ENCODE measurements around the gene NRROS.

NRROS gene

DNA sequence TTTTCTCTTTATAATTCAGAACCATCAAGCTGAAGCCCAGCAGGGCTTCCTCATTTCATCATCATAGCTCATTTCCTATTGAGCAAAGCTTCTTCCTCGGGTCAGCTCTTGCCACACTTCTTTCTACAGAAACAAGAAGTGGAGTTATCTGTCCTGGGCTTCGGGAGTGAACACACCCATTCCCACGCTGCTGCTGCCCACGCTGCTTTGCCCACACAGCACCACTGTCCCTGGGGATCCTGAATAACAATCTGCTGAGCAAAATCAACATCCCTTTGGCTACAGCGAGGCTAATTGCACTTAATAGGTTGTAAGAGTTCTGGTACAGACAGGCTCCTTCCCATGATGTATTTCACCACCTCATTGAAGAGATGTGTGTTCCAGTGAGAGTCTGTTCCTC is 48.9 kb downstream of the NRROS start:
- no peak for DNase-seq

DNA sequence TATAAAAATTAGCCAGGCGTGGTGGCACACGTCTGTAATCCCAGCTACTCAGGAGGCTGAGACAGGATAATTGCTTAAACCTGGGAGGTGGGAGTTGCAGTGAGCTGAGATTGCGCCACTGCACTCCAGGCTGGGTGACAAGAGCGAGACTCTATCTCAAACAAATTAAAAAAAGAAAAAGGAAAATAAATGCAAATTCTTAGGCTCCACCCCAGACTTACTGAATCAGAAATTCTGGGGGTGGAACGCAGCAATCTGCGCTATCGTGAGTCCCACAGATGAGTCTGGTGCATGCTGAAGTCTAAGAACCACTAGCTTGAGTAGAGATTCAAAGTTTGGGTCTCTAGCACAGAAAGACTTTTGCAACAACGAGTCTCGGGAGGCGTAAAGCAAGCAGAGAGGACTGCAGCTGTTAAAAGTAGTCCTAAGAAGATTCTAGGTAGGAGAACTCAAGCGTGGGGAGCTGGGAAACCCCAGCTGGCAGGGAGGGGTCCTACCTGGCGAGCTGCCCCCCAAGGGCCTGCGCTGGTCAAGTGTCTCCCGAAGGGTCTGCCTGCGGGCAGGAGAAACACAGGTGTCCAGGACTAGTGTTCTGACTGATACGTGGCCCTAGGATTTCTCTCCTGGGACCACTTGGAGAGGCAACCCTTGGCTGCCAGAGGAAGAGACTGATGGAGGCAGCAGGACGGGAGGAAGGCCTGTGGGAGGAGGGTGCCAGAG is 50.6 kb downstream of the NRROS start:
- no peak for DNase-seq

DNA sequence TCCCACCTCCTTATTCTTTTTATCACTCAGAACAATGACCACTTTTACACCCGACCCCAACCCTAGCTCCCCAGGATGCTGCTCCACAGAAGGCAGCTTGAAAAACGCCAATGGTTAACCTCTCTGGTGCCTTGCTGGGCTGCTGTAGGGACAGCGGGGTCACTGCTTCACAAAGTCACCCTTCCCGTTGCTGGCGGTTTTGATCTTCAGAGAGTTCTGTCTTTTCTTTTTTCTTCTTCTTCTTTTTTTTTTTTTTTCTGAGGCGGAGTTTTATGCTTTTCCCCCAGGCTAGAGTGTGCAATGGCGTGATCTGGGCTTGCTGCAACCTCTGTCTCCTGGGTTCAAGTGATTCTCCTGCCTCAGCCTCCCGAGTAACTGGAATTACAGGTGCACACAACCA is 51.9 kb downstream of the NRROS start:
- DNase-seq: no peak

DNA sequence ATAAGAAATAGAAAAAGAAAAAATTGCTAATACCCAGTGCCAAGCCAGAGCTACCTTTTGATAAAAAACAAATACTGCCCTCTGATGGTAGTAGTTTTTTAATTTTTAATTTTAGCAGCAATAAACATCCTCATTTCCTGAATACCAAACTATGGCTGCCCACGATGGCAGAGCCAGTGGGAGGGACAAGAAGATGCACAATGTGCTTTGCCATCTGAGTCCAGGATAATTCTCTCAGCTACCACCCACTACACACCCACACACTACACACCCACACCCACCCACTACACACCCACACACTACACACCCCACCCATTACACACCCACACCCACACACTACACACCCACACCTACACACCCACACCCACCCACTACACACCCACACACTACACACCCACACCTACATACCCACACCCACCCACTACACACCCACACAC is 54.7 kb downstream of the NRROS start:
- DNase-seq: no peak

DNA sequence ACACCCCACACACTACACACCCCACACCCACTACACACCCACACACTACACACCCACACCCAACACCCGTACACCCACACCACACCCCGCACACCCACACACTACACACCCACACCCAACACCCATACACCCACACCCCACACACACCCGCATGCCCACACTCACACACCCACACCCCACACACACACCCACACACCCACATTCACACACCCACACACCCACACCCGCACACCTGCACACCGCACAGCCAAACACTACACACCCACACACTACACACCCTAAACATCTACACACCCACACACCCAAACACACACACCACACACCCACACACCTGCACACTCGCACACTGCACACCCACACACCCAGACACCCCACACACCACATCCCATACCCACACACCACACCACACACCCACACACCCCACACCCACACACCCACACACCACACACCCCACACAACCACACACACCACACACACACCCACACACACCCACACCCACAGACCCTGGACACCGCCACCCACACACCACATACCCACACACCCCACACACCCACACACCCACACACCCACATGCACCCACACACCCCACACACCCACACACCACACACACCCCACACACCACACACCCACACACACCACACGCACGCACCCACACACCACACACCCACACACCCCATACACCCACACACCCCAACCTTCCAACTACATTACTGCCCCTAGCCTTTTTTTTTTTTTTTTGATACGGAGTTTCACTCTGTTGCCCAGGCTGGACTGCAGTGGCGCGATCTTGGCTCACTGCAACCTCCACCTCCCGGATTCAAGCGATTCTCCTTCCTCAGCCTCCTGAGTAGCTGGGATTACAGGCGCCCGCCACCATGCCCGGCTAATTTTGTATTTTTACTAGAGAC is 55.7 kb downstream of the NRROS start:
- DNase-seq: no peak

DNA sequence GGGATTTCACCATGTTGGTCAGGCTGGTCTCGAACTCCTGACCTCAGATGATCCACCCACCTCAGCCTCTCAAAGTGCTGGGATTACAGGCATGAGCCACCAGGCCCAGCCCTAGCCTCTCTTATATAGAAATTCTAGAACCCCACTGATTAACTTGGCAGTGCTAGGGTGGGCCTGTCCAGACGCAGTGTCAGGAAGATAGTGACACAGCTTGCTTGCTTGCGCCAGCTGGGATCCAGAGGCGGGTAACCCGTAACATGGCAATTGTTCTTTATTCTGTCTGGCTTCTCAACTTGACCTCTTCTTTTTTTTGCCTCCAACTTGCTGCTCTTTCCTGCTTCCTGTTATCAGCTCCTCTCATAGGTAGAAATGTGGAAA is 56.3 kb downstream of the NRROS start:
- DNase-seq: no peak

DNA sequence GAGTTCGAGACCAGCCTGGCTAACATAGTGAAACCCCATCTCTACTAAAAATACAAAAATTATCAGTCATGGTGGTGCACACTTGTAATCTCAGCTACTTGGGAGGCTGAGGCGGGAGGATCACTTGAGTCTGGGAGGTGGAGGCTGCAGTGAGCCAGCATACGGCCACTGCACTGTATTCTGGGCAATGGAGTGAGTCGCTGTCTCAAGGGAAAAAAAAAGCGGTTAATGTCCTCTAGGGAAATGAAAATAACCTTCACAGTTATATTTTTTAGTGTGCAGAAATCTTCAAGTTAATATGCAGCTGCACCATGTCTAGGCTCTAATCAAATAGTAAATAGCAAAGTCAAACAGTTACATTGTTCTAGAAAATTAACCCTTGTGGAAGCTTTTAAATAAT is 57.8 kb downstream of the NRROS start:
- no peak for DNase-seq

DNA sequence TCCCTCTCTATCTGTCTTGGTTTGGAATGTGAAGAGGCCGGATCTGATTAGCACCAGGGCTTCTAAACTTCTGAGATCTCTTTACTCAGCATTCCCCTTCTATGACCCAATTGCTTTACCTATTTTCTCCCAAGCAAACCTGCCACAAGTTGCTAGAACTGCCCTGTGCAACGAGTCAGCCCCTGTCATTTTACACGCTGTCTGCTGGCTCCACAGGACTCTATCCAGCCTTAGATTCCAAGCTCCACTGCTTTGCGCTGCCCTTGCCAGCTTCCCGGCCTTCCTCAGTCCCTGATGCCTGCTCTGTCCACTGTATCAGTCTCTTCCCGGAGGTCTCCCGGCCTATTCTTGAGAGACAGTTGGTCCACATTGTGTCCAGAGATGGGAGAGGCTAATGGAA is 60.3 kb downstream of the NRROS start:
- no peak for DNase-seq

DNA sequence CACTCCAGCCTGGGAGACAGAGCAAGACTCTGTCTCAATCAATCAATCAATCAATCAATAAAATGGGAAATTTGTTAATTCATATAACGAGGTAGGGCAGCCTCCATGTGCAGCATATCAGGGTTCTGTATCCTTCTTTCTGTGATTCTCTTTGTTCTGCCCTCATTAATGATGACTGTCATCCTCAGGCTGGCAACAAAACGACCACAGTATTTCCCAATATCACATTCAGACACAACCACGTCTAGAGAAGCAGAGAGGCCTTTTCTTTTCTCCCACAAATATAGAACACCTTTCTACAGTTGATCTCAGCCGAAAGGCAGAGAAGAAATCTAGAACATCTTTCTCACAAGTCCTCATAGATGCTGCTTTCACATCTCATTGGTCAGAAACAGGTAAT is 61.3 kb downstream of the NRROS start:
- DNase-seq: no peak

DNA sequence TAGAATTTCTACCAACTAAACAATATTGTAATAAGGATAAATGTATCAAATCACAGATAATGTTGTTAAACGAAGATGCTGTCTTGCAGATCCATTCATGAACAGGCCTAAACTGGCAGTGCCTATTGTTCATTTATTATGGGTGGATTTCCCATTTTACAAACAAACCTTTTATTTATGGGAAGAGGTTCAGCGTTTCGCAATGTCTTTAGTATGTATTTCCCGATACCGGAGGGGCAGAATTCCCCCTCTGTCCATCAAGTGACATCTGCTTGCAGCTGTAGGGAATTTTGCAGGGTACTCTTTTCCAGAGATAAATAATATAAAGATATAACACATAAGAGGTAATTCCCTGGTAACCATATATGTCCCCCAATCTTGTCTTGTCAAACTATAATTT is 66.8 kb downstream of the NRROS start:
- DNase-seq: no peak

DNA sequence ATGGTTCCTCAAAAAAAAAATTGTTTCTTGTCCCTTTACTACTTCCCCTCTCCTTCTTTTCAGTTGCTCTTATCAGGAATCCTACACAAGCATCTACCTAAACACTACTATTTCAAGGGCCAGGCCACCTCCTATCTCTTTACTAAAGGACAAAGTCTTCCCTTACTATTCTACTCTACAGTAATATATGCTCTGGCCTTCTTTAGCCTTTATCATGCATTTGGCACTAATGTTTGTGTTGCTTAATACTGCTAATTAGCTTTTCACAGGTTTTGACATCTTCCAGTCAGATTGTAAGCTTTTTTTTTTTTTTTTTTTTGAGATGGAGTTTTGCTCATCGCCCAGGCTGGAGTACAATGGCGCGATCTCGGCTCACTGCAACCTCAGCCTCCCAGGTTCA is 67.2 kb downstream of the NRROS start:
- no peak for DNase-seq

DNA sequence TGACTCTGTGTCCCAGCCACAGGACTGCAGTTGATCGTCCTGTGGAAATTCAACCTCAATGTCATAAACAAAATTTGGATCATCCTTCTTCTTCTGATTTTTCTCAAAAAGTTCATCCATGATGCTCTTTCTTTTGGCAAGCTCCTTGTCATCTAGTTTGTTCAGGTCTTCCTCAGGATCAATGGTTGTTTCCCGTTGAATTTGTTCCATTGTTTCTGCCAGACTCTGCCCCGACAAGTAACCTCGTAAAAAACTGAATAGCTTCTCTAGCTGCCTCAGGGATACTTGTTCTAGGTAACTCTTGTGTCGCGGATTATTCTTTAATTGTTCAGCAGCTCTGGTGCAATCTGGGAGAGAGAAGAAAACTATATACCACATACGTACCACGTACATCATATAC is 68.1 kb downstream of the NRROS start:
- DNase-seq: no peak

DNA sequence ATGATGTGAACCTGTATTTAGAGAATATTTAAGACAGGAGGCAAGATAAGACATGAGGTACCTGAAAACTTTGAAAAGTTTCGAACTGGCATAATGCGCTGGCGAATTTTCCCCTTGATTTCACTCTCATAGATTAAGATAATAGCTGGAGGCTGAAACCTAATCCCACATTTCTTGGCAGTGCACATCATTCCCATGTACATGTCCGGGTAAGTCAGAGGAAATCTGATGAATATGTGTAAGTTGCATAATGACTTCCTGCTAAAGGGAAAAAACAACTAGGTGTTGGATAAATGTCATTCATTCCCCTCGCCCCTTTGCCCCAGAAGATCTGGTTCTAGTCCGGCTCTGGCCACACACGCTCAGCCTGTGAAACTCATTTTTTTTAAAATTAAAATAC is 69.0 kb downstream of the NRROS start:
- DNase-seq: no peak

Measured in cerebellar nuclear complex (tissue), 1 donor.